Sigmoid colon (tissue), 7 donors: ENCODE data around the gene PLSCR4. TPM values are rescaled to one million over a fixed set of nuclear protein-coding genes. Genes with fewer than 3 reads are reported as not detected.
A peak's percentile ranks its signal among the peaks of the same experiment; 100 is the strongest.

ENCODE experiments used
- DNase-seq: peaks from one replicate; pipeline ENCODE4 v3.0.0-alpha.2; 2019
- H3K27ac ChIP-seq, 4 donors: fragments of 200-600 bp; sonication (generic); one replicate each; pipeline ENCODE4 v1.5.1; 2016 to 2019; ENCODE audit warnings: mild to moderate bottlenecking in 1 of 4
- H3K27me3 ChIP-seq, 3 donors: fragments of 200-600 bp; sonication (generic); one replicate each; pipeline ENCODE4 v1.5.1; 2019; ENCODE audit warnings: mild to moderate bottlenecking in 1 of 3
- H3K36me3 ChIP-seq, 4 donors: fragments of 200-600 bp; sonication (generic); one replicate each; pipeline ENCODE4 v1.5.1; 2016 to 2019
- H3K4me1 ChIP-seq, 4 donors: fragments of 200-600 bp; sonication (generic); one replicate each; pipeline ENCODE4 v1.5.1; 2017 to 2019
- H3K4me3 ChIP-seq, 4 donors: fragments of 200-600 bp; sonication (generic); one replicate each; pipeline ENCODE4 v1.5.1; 2017 to 2019; ENCODE audit warnings: mild to moderate bottlenecking in 2 of 4, moderate library complexity in 1 of 4
- H3K9me3 ChIP-seq, 4 donors: fragments of 200-600 bp in 3 of 4; sonication (generic) in 3 of 4; one replicate each; pipeline versions ENCODE4 v1.5.1 to v1.6.1; 2013 to 2019
- EP300 ChIP-seq, 4 donors: sonication (generic); formaldehyde crosslinking; IDR thresholded peaks; one replicate each; pipeline ENCODE4 v1.6.1; 2017; ENCODE audit warnings: antibody characterized with exemption in 4 of 4
- POLR2A ChIP-seq, 2 donors: fragments of 450-650 bp; IDR thresholded peaks; one replicate each; pipeline ENCODE4 v1.6.1; 2016; ENCODE audit warnings: antibody characterized with exemption in 2 of 2, mild to moderate bottlenecking in 2 of 2, moderate library complexity in 2 of 2
- POLR2AphosphoS5 ChIP-seq, 4 donors: sonication (generic); formaldehyde crosslinking; IDR thresholded peaks; one replicate each; pipeline ENCODE4 v1.6.1; 2017; ENCODE audit warnings: antibody characterized with exemption in 4 of 4
- WGBS, 2 donors: extraction: QIAGEN DNeasy Blood & Tissue Kit; methylation state at CpG; one replicate each; pipeline ENCODE4 v1.1.7; 2013; 5-methylcytosine and 5-hydroxymethylcytosine counted together
- intact Hi-C: fragments of 100-400 bp; cut with DNase I; formaldehyde crosslinking; loops from one replicate; pipeline ENCODE4 v1.15.1; 2023
- polyA plus RNA-seq, 3 donors: library from polyadenylated mRNA; stranded (reverse); fragments of 200-250 nt; gene quantifications; one replicate each; pipeline ENCODE4 v1.2.3, GENCODE V29; 2013
- total RNA-seq, 4 donors: library from RNA; depleted of rRNA; stranded (reverse); fragments of >200 nt; gene quantifications; one replicate each; pipeline ENCODE4 v1.1.0, GENCODE V29; 2016
- TF ChIP-seq, protein P1 (sequence below), 4 experiments: fragments of 450-650 bp in 3 of 4; fragments of 200-600 bp in 1 of 4; IDR thresholded peaks; one replicate each; pipeline ENCODE4 v1.5.1; 2016 to 2019; ENCODE audit warnings: antibody characterized with exemption in 4 of 4, mild to moderate bottlenecking in 3 of 4, moderate library complexity in 2 of 4
- donor health status: healthy with polysubstance abuse.
- donor health status: Bipolar disorder and iron deficiency.
- donor health status: healthy.

The PLSCR4 gene
- total and polyA plus RNA-seq, 7 donors, result 17.5 to 67.4 (median 53.5) TPM

DNA sequence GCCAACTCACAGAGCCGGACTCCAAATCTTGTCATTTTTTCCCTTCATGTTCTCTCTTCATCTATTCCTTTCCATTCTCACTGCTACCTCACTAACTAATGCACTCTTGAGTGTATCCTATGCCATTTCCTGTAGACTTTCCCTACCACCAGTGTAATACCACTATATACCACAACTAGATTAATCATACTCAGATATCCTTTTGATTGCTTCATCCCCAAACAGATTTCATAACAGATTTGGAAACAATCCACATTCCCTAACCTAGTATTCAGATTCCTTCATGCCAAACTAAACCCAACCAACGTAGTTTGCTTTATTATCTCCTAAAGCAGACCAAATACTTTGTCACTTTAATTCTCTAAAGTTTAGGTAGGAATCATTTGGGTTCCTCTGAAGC, 87.3 kb downstream of the PLSCR4 start:
- Histone ChIP-seq H3K27me3 (no peaks in the 10 kb centered on the region), H3K4me1 (peaks cover 0 to 53% (median 38%) of the 10 kb centered on the region in 4 donors), H3K36me3 (no peaks in the 10 kb centered on the region), H3K27ac (peak overlapping the region in 2 of 4 donors; percentile 93 to 94), H3K9me3 (no peaks in the 10 kb centered on the region), H3K4me3 (no peak overlapping the region)
- intact Hi-C loops, result loop anchor here (5.0 kb wide), 1 partner anchor 96 kb away; no protein-coding TSS in a partner anchor
- no peak for DNase-seq
- 74 to 81% methylated on average over 2 of the region's 2 CpGs for WGBS, 2 donors
- TF ChIP-seq, protein P1, sequence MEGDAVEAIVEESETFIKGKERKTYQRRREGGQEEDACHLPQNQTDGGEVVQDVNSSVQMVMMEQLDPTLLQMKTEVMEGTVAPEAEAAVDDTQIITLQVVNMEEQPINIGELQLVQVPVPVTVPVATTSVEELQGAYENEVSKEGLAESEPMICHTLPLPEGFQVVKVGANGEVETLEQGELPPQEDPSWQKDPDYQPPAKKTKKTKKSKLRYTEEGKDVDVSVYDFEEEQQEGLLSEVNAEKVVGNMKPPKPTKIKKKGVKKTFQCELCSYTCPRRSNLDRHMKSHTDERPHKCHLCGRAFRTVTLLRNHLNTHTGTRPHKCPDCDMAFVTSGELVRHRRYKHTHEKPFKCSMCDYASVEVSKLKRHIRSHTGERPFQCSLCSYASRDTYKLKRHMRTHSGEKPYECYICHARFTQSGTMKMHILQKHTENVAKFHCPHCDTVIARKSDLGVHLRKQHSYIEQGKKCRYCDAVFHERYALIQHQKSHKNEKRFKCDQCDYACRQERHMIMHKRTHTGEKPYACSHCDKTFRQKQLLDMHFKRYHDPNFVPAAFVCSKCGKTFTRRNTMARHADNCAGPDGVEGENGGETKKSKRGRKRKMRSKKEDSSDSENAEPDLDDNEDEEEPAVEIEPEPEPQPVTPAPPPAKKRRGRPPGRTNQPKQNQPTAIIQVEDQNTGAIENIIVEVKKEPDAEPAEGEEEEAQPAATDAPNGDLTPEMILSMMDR (IDR thresholded peaks at IDR 0.05), result peak in 2 of 4 experiments; percentile 7 to 19
- TF ChIP-seq POLR2AphosphoS5 (IDR thresholded peaks at IDR 0.05), result peak in 1 of 4 donors; percentile 36
- TF ChIP-seq POLR2A (IDR thresholded peaks at IDR 0.05), result no peak

DNA sequence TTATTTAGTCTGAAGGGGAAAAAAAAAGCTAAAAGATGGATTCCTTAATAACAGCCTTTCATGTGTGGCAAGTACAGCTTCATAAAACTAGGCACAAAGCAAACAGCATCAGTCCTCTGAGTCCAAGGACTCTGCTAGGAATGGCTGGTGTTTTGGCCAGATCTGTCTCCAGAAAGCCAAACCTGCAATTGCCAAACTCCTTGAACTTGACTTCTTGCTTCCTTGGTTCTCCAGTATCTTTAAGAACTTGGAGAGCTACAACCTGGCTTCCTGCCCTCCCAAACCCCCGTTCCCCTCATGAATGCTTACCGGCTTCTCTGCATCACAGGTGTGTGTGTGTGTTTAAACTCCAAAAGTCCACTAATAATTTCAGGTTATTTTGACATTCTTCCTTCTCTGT, 88.3 kb downstream of the PLSCR4 start:
- H3K4me3 ChIP-seq, result no peak overlapping the region
- WGBS, 2 donors, result 80 to 94% methylated on average over 2 of the region's 2 CpGs
- intact Hi-C loops, result loop anchor here (5.0 kb wide), 1 partner anchor 95 kb away; no protein-coding TSS in a partner anchor
- peaks cover 0 to 63% (median 40%) of the 10 kb centered on the region in 4 donors for H3K4me1 ChIP-seq
- peak; percentile 69 for DNase-seq
- H3K27me3 ChIP-seq, result no peaks in the 10 kb centered on the region
- no peaks in the 10 kb centered on the region for H3K9me3 ChIP-seq
- H3K27ac ChIP-seq, result peak overlapping the region; percentile 93 to 94 (median 93)
- TF ChIP-seq EP300 (IDR thresholded peaks at IDR 0.05) (no peak), POLR2AphosphoS5 (IDR thresholded peaks at IDR 0.05) (no peak), POLR2A (IDR thresholded peaks at IDR 0.05) (no peak)
- TF ChIP-seq, protein P1 (IDR thresholded peaks at IDR 0.05), result no peak
- H3K36me3 ChIP-seq, result no peaks in the 10 kb centered on the region

DNA sequence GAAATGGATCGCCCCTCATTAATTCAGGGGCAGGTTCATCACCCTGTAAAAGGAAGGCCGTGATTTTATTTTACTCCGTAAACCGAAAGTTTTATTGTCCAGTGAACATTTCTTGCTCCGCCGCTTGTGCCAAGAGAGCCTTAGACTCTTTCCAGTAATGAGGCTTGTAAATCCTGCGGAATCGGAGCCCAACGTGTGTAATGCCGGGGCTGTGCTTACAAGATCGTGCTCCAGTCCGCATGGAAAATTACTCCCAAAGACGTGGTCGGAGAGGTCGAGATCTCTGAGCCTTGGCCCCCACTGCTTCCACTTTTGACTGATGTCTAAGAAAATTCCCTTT, 89.3 kb downstream of the PLSCR4 start:
- 3 to 12% methylated on average over 15 of the region's 15 CpGs for WGBS, 2 donors
- intact Hi-C loops, result loop anchor here (2.0 to 5.0 kb wide), 2 partner anchors 23 to 94 kb away; no protein-coding TSS in a partner anchor

DNA sequence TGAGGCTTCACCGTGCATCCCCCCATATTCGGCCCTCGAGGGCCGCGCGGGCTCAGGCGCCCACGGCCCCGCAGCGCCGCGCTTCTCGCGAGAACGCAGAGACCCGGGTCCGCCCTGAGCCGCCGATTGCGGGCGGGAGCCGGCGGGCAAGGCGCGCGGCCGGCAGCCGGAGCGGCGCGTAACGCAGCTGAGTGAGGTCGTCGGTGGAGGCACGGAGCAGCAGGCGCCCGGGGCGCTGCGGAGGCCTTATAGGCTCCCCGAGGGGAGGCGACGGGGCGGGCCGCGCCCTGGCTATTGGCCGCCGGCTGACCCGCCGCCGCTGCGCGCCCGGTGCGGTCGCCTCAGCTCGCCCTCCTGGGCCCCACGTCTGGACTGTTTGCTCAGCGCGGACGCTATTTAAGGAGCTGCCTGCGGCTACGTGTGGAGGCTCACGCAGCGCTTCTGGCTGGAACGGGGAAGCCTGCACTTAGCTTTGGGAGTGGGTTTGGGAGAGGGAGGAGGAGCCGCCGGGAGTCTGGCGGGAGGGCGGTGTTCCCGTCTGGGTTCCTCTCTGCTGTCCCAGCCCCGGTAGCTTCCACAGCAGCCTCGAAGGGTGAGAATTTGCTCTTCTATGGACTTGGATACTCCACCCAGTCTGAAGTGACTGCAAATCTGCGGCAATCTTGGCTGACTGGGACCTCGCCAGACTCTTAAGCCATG, 89.8 kb downstream of the PLSCR4 start, which contains the start of gene PLOD2:
Gene PLOD2, minus strand, starts transcription at position 221 of the 699 bp plus-strand sequence. Its CDS starts 195 bp downstream, at position 26.
- WGBS, 2 donors, result 1% methylated on average over 74 of the region's 74 CpGs
- DNase-seq, result peak; percentile 91
- Histone ChIP-seq H3K9me3 (no peaks in the 10 kb centered on the region), H3K4me3 (peak within 1 kb of the TSS; percentile 72 to 91 (median 86)), H3K36me3 (no peaks in the 10 kb centered on the region), H3K27ac (peak within 1 kb of the TSS; percentile 93 to 94 (median 93)), H3K4me1 (peaks cover 0 to 65% (median 46%) of the 10 kb centered on the region in 4 donors), H3K27me3 (no peaks in the 10 kb centered on the region)
- intact Hi-C loops, result loop anchor here (2.0 to 5.0 kb wide), 2 partner anchors 22 to 94 kb away; no protein-coding TSS in a partner anchor
- TF ChIP-seq POLR2A (IDR thresholded peaks at IDR 0.05) (peak; percentile 25 to 35), EP300 (IDR thresholded peaks at IDR 0.05) (no peak), POLR2AphosphoS5 (IDR thresholded peaks at IDR 0.05) (peak; percentile 66 to 90 (median 76))

More for the DNA sequence above, 89.3 kb downstream of the PLSCR4 start:
- TF ChIP-seq POLR2A (IDR thresholded peaks at IDR 0.05), result no peak
- TF ChIP-seq POLR2AphosphoS5 (IDR thresholded peaks at IDR 0.05), result peak in 2 of 4 donors; percentile 25 to 78
- TF ChIP-seq EP300 (IDR thresholded peaks at IDR 0.05), result peak in 2 of 4 donors; percentile 7 to 15
- peak overlapping the region; percentile 93 to 94 (median 93) for H3K27ac ChIP-seq
- no peaks in the 10 kb centered on the region for H3K36me3 ChIP-seq
- peak overlapping the region; percentile 72 to 91 (median 86) for H3K4me3 ChIP-seq
- H3K9me3 ChIP-seq, result no peaks in the 10 kb centered on the region
- peak; percentile 90 for DNase-seq
- H3K4me1 ChIP-seq, result peaks cover 0 to 64% (median 46%) of the 10 kb centered on the region in 4 donors
- no peaks in the 10 kb centered on the region for H3K27me3 ChIP-seq

DNA sequence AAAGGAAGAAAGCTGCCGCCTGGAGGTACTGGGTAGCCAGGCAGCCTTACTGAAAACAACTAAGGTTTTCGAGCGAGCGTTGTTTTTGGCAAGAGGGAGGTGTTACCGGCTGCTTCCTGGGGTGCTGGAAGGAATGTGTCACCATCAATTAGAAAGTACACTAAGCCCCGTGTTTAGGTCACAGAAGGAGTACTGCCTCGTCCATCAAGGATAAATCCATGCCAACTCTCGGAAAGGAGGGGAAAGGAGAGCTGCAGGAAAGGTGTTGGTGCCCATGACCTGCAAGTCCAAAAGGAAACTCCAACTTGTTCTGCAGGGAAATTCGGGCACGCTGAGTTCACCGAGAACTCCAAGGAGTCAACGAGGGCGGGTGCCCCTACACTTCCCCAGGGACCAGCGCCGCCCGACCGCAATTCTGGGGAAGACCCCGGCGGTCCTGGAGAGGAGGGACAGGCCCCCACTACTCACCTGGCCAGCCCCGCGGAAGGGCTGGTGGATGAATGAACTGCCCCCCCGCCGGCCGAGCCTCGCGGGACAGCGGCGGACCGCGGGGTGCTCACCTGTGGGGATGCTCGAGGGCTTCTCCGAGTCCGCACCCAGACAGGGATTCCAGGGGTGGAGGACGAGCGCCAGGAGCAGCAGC, 90.5 kb downstream of the PLSCR4 start:
- Histone ChIP-seq H3K27me3 (no peaks in the 10 kb centered on the region), H3K4me1 (peaks cover 0 to 63% (median 43%) of the 10 kb centered on the region in 4 donors), H3K27ac (peak overlapping the region; percentile 93 to 94 (median 93)), H3K36me3 (no peaks in the 10 kb centered on the region), H3K9me3 (no peaks in the 10 kb centered on the region), H3K4me3 (peak overlapping the region; percentile 72 to 91 (median 86))
- peak; percentile 90 for DNase-seq
- intact Hi-C loops, result loop anchor here (2.0 to 5.0 kb wide), 2 partner anchors 22 to 93 kb away; no protein-coding TSS in a partner anchor
- TF ChIP-seq, protein P1 (IDR thresholded peaks at IDR 0.05), result peak; percentile 1 to 55 (median 28)
- TF ChIP-seq POLR2AphosphoS5 (IDR thresholded peaks at IDR 0.05), result peak; percentile 26 to 70 (median 55)
- peak in 1 of 2 donors; percentile 9 for TF ChIP-seq POLR2A (IDR thresholded peaks at IDR 0.05)
- TF ChIP-seq EP300 (IDR thresholded peaks at IDR 0.05), result no peak
- 1% methylated on average over 35 of the region's 35 CpGs for WGBS, 2 donors
